ENCODE measurements around the gene BRIP1. TPM values are rescaled to one million over a fixed set of nuclear protein-coding genes. Genes with fewer than 3 reads are reported as not detected.

The BRIP1 gene
- total and polyA plus RNA-seq, 2 experiments from 2014 or later: 8.0 to 23.1 TPM

DNA sequence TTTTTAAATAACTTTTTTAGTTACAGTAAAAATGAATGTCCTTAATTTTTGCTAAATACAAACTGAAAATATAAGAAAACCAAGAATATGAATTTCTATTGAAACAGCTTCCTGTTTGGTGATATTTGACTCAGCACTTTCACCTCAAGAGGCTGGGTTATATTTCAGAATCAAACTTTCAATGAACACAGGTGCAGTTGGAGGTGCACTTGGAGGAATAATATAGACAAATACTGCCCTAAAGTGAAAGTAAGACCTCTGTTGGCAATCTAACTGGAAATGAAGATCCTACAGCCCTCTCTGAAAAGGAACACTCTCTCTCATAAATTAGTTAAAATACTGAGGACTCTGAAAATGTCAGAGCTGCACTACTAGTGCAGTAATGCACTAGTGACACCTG lies 106.2 kb downstream of the BRIP1 start (continued):
- TF ChIP-seq, protein P1, sequence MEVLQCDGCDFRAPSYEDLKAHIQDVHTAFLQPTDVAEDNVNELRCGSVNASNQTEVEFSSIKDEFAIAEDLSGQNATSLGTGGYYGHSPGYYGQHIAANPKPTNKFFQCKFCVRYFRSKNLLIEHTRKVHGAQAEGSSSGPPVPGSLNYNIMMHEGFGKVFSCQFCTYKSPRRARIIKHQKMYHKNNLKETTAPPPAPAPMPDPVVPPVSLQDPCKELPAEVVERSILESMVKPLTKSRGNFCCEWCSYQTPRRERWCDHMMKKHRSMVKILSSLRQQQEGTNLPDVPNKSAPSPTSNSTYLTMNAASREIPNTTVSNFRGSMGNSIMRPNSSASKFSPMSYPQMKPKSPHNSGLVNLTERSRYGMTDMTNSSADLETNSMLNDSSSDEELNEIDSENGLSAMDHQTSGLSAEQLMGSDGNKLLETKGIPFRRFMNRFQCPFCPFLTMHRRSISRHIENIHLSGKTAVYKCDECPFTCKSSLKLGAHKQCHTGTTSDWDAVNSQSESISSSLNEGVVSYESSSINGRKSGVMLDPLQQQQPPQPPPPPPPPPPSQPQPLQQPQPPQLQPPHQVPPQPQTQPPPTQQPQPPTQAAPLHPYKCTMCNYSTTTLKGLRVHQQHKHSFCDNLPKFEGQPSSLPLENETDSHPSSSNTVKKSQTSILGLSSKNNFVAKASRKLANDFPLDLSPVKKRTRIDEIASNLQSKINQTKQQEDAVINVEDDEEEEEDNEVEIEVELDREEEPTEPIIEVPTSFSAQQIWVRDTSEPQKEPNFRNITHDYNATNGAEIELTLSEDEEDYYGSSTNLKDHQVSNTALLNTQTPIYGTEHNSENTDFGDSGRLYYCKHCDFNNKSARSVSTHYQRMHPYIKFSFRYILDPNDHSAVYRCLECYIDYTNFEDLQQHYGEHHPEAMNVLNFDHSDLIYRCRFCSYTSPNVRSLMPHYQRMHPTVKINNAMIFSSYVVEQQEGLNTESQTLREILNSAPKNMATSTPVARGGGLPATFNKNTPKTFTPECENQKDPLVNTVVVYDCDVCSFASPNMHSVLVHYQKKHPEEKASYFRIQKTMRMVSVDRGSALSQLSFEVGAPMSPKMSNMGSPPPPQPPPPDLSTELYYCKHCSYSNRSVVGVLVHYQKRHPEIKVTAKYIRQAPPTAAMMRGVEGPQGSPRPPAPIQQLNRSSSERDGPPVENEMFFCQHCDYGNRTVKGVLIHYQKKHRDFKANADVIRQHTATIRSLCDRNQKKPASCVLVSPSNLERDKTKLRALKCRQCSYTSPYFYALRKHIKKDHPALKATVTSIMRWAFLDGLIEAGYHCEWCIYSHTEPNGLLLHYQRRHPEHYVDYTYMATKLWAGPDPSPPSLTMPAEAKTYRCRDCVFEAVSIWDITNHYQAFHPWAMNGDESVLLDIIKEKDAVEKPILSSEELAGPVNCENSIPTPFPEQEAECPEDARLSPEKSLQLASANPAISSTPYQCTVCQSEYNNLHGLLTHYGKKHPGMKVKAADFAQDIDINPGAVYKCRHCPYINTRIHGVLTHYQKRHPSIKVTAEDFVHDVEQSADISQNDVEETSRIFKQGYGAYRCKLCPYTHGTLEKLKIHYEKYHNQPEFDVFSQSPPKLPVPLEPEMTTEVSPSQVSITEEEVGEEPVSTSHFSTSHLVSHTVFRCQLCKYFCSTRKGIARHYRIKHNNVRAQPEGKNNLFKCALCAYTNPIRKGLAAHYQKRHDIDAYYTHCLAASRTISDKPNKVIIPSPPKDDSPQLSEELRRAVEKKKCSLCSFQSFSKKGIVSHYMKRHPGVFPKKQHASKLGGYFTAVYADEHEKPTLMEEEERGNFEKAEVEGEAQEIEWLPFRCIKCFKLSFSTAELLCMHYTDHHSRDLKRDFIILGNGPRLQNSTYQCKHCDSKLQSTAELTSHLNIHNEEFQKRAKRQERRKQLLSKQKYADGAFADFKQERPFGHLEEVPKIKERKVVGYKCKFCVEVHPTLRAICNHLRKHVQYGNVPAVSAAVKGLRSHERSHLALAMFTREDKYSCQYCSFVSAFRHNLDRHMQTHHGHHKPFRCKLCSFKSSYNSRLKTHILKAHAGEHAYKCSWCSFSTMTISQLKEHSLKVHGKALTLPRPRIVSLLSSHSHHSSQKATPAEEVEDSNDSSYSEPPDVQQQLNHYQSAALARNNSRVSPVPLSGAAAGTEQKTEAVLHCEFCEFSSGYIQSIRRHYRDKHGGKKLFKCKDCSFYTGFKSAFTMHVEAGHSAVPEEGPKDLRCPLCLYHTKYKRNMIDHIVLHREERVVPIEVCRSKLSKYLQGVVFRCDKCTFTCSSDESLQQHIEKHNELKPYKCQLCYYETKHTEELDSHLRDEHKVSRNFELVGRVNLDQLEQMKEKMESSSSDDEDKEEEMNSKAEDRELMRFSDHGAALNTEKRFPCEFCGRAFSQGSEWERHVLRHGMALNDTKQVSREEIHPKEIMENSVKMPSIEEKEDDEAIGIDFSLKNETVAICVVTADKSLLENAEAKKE (CRISPR knock-in tag; IDR thresholded peaks at IDR 0.05): no peak

DNA sequence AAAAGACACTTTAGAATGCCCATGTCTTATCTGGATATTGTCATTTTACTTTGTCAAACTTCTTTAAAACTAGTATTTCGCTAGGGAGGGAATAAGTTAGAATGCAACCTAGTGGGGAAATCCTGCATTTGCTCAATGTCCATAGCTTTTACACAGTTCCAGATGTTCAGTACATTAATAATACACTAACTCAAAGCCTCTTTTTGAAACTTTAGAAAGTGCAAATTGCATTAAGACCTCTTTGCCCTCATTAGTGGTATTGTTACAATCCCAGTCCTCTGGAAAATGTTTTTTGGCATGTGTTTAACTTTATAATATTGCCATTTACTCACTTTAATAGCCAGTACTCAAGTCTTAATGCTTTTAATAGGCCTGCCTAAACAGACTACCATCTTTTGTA lies 106.8 kb downstream of the BRIP1 start:
- Mint-ChIP-seq H3K4me3 (no peak overlapping the region), H3K36me3 (ENCODE audit: low read depth) (peaks cover 19% of the 10 kb centered on the region; the same call in 2 of the 3 replicates), H3K27ac (no peak overlapping the region), H3K9me3 (no peaks in the 10 kb centered on the region), H3K27me3 (ENCODE audit: insufficient read depth, low read depth, poor library complexity) (no peaks in the 10 kb centered on the region), H3K4me1 (0 out of 3 replicates have a peak, but pooled peaks cover 3% of the 10 kb centered on the region)
- Histone ChIP-seq H3K9me2 (ENCODE audit: insufficient read depth) (no peaks in the 10 kb centered on the region), H4K20me1 (replicated peaks; ENCODE audit: insufficient read depth) (no peaks in the 10 kb centered on the region), H3K27me3 (ENCODE audit: insufficient read depth) (no peaks in the 10 kb centered on the region), H3K36me3 (ENCODE audit: insufficient read depth) (no peaks in the 10 kb centered on the region), H3K4me2 (no peak overlapping the region), H3K4me1 (ENCODE audit: insufficient read depth) (no peaks in the 10 kb centered on the region), H3K79me2 (replicated peaks; ENCODE audit: insufficient read depth) (no peaks in the 10 kb centered on the region), H3K27ac (ENCODE audit: low read depth) (no peak overlapping the region), H3F3A (replicated peaks; ENCODE audit: low read depth) (no peaks in the 10 kb centered on the region), H2AFZ (no peak overlapping the region), H3K4me3 (no peak overlapping the region)
- no peak for ATAC-seq
- DNase-seq (ENCODE audit: low spot score): no peak
- TF ChIP-seq ZNF331 (CRISPR knock-in tag; IDR thresholded peaks at IDR 0.05; ENCODE audit: low read depth) (no peak), ZNF114 (CRISPR knock-in tag; IDR thresholded peaks at IDR 0.05) (no peak)
- TF ChIP-seq, protein P2, sequence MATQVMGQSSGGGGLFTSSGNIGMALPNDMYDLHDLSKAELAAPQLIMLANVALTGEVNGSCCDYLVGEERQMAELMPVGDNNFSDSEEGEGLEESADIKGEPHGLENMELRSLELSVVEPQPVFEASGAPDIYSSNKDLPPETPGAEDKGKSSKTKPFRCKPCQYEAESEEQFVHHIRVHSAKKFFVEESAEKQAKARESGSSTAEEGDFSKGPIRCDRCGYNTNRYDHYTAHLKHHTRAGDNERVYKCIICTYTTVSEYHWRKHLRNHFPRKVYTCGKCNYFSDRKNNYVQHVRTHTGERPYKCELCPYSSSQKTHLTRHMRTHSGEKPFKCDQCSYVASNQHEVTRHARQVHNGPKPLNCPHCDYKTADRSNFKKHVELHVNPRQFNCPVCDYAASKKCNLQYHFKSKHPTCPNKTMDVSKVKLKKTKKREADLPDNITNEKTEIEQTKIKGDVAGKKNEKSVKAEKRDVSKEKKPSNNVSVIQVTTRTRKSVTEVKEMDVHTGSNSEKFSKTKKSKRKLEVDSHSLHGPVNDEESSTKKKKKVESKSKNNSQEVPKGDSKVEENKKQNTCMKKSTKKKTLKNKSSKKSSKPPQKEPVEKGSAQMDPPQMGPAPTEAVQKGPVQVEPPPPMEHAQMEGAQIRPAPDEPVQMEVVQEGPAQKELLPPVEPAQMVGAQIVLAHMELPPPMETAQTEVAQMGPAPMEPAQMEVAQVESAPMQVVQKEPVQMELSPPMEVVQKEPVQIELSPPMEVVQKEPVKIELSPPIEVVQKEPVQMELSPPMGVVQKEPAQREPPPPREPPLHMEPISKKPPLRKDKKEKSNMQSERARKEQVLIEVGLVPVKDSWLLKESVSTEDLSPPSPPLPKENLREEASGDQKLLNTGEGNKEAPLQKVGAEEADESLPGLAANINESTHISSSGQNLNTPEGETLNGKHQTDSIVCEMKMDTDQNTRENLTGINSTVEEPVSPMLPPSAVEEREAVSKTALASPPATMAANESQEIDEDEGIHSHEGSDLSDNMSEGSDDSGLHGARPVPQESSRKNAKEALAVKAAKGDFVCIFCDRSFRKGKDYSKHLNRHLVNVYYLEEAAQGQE (IDR thresholded peaks at IDR 0.05; ENCODE audit: unreplicated experiment): no peak
- TF ChIP-seq, protein P1 (CRISPR knock-in tag; IDR thresholded peaks at IDR 0.05): no peak

Data from GM23338 (cell line).